K562 (cell line): ENCODE results near the gene GNRHR. TPM values are rescaled to one million over a fixed set of nuclear protein-coding genes. Genes with fewer than 3 reads are reported as not detected.

Experiments
- ATF7 ChIP-seq: fragments of 450-650 bp; IDR thresholded peaks from 2 replicates; pipeline ENCODE4 v1.7.1; 2014; ENCODE audit warnings: mild to moderate bottlenecking, moderate library complexity
- FOSL1 ChIP-seq: fragments of 200-800 bp; sonication (Bioruptor generic); conservative IDR thresholded peaks from 2 replicates; pipeline ENCODE4 v1.6.1; 2016; ENCODE audit warnings: missing genetic modification characterization, missing compliant biosample characterization
- GABPB1 ChIP-seq: sonication (generic); formaldehyde crosslinking; IDR thresholded peaks from 2 replicates; pipeline ENCODE4 v1.8.0; 2022; ENCODE audit warnings: mild to moderate bottlenecking, missing genetic modification reagents
- IFI16 ChIP-seq: fragments of 250-450 bp; sonication (Bioruptor Pico); IDR thresholded peaks from 2 replicates; pipeline ENCODE4 v2.1.2; 2022; ENCODE audit warnings: mild to moderate bottlenecking, inconsistent platforms
- KLF6 ChIP-seq: fragments of 250-450 bp; sonication (Bioruptor Pico); IDR thresholded peaks from 2 replicates; pipeline ENCODE4 v1.4.0; 2020; ENCODE audit warnings: mild to moderate bottlenecking, moderate library complexity, borderline replicate concordance
- MTF1 ChIP-seq: fragments of 250-450 bp; sonication (Bioruptor Pico); IDR thresholded peaks from 2 replicates; pipeline ENCODE4 v1.9.0; 2021; ENCODE audit warnings: moderate library complexity, mild to moderate bottlenecking, inconsistent platforms, borderline replicate concordance
- NCOA4 ChIP-seq: fragments of 450-650 bp; IDR thresholded peaks from 2 replicates; pipeline ENCODE4 v1.6.1; 2018; ENCODE audit warnings: mild to moderate bottlenecking; ENCODE audit not compliant: partially characterized antibody
- PHB2 ChIP-seq: fragments of 450-650 bp; IDR thresholded peaks from 2 replicates; pipeline ENCODE4 v1.6.1; 2017; ENCODE audit warnings: low read depth
- SMARCE1 ChIP-seq: fragments of 450-650 bp; IDR thresholded peaks from 2 replicates; pipeline ENCODE4 v1.7.1; 2016; ENCODE audit warnings: mild to moderate bottlenecking
- SNIP1 ChIP-seq: fragments of 450-650 bp; IDR thresholded peaks from 2 replicates; pipeline ENCODE4 v1.7.1; 2017; ENCODE audit warnings: low read depth, mild to moderate bottlenecking
- ZBED1 ChIP-seq: IDR thresholded peaks from 2 replicates; pipeline ENCODE4 v1.6.1; 2014
- ZNF274 ChIP-seq: IDR thresholded peaks from 2 replicates; pipeline ENCODE4 v1.6.1; 2011; ENCODE audit warnings: low read depth, mild to moderate bottlenecking, low read length, moderate library complexity, borderline replicate concordance
- ZNF551 ChIP-seq: fragments of 250-450 bp; sonication (Bioruptor Pico); IDR thresholded peaks from 2 replicates; pipeline ENCODE4 v1.5.0; 2021; ENCODE audit warnings: mild to moderate bottlenecking, moderate library complexity
- polyA plus RNA-seq, 8 experiments: library from polyadenylated mRNA; depleted of rRNA in 4 of 8; stranded (reverse) in 5 of 8; unstranded in 3 of 8; fragments of >200 nt; fragmentation: Nextera tagmentation in 2 of 8; fragmentation: Illumina TruSeq in 1 of 8; extraction: Ambion mirVana in 2 of 8; extraction: Trizol in 1 of 8; gene quantifications; 2 replicates each; pipeline versions ENCODE4 v1.2.1 to v1.2.3, GENCODE V29; 2011 to 2014; ENCODE audit warnings: inconsistent platforms in 1 of 8, missing spikeins in 1 of 8
- total RNA-seq, 7 experiments: library from RNA; depleted of rRNA in 6 of 7; stranded (reverse); fragments of >200 nt in 6 of 7; fragmentation: Illumina TruSeq in 2 of 7; extraction: Trizol in 2 of 7; gene quantifications; 2 replicates each; pipeline versions ENCODE4 v1.2.1 to v1.2.3, GENCODE V29; 2011 to 2021; ENCODE audit warnings: low replicate concordance in 1 of 7
- TF ChIP-seq, protein P1 (sequence below): fragments of 450-650 bp; IDR thresholded peaks from 2 replicates; pipeline ENCODE4 v1.6.1; 2017; ENCODE audit warnings: antibody characterized with exemption
- TF ChIP-seq, protein P2 (sequence below): fragments of 450-650 bp; formaldehyde crosslinking; IDR thresholded peaks from 2 replicates; pipeline ENCODE4 v1.4.0; 2022; ENCODE audit warnings: missing genetic modification characterization
- TF ChIP-seq, protein P3 (sequence below): sonication (generic); formaldehyde crosslinking; IDR thresholded peaks from 2 replicates; pipeline ENCODE4 v1.8.1; 2022; ENCODE audit warnings: missing genetic modification reagents
- TF ChIP-seq, protein P4 (sequence below): fragments of 450-650 bp; formaldehyde crosslinking; IDR thresholded peaks from 2 replicates; pipeline ENCODE4 v1.4.0; 2020; ENCODE audit warnings: mild to moderate bottlenecking
- TF ChIP-seq, protein P5 (sequence below), 2 experiments: fragments of 450-650 bp in 1 of 2; sonication (generic) in 1 of 2; formaldehyde crosslinking in 1 of 2; IDR thresholded peaks in 1 of 2; conservative IDR thresholded peaks in 1 of 2; 2 replicates each; pipeline versions ENCODE4 v1.6.1 to v1.8.1; 2016 to 2023; ENCODE audit warnings: mild to moderate bottlenecking in 2 of 2, moderate library complexity in 2 of 2, inconsistent platforms in 1 of 2, missing genetic modification reagents in 1 of 2

Gene GNRHR
- total and polyA plus RNA-seq, 9 of the 15 experiments (the other 6 are each of a cell fraction or from before 2014, with no cell fraction given) = 0.06 to 0.13 TPM; not detected in 7

DNA sequence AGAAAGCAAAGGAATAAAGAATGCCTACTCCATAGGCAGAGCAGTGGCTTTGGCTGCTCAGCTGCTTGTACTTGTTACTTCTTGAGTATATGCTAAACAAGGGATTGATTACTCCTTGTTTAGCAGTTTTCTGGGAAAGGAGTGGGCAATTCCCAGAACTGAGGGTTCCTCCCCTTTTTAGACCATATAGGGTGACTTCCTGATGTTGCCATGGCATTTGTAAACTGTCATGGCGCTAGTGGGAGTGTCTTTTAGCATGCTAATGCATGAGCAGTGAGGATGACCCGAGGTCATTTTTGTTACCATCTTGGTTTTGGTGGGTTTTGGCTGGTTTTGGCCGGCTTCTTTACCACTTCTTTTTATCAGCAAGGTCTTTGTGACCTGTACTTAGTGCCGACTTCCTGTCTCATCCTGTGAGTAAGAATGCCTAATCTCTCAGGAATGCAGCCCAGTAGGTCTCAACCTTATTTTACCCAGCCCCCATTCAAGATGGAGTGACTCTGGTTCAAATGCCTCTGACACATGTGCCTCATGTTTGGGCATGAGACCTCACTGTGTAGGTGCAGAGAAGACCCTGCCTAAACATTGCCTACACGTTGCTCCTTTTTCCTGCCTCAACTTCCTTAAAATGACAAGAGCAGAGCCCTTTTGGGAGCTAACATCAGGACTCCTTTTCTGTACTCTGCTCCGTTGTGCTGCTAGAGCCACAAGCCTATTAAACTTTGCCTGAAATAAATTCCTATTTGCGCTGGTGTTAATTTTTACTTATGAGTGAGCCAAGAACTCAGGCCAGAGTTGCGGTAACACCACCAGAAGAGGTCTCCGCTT lies 32.2 kb downstream of the GNRHR start (continued):
- TF ChIP-seq ZBED1 = no peak
- TF ChIP-seq, protein P1, sequence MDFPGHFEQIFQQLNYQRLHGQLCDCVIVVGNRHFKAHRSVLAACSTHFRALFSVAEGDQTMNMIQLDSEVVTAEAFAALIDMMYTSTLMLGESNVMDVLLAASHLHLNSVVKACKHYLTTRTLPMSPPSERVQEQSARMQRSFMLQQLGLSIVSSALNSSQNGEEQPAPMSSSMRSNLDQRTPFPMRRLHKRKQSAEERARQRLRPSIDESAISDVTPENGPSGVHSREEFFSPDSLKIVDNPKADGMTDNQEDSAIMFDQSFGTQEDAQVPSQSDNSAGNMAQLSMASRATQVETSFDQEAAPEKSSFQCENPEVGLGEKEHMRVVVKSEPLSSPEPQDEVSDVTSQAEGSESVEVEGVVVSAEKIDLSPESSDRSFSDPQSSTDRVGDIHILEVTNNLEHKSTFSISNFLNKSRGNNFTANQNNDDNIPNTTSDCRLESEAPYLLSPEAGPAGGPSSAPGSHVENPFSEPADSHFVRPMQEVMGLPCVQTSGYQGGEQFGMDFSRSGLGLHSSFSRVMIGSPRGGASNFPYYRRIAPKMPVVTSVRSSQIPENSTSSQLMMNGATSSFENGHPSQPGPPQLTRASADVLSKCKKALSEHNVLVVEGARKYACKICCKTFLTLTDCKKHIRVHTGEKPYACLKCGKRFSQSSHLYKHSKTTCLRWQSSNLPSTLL = no peak
- no peak for TF ChIP-seq NCOA4
- TF ChIP-seq MTF1 (CRISPR knock-in tag) = peak; percentile 100
- peak; percentile 100 for TF ChIP-seq KLF6 (CRISPR knock-in tag)
- peak; percentile 67 for TF ChIP-seq GABPB1
- peak; percentile 96 for TF ChIP-seq ZNF551
- peak; percentile 99 for TF ChIP-seq IFI16 (CRISPR knock-in tag)
- no peak for TF ChIP-seq PHB2
- peak; percentile 89; the same call in 1 of the 2 replicates for TF ChIP-seq ATF7
- TF ChIP-seq, protein P2, sequence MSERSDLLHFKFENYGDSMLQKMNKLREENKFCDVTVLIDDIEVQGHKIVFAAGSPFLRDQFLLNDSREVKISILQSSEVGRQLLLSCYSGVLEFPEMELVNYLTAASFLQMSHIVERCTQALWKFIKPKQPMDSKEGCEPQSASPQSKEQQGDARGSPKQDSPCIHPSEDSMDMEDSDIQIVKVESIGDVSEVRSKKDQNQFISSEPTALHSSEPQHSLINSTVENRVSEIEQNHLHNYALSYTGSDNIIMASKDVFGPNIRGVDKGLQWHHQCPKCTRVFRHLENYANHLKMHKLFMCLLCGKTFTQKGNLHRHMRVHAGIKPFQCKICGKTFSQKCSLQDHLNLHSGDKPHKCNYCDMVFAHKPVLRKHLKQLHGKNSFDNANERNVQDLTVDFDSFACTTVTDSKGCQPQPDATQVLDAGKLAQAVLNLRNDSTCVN = peak; percentile 100
- TF ChIP-seq SMARCE1 = peak; percentile 72; the same call in 1 of the 2 replicates
- TF ChIP-seq, protein P3, sequence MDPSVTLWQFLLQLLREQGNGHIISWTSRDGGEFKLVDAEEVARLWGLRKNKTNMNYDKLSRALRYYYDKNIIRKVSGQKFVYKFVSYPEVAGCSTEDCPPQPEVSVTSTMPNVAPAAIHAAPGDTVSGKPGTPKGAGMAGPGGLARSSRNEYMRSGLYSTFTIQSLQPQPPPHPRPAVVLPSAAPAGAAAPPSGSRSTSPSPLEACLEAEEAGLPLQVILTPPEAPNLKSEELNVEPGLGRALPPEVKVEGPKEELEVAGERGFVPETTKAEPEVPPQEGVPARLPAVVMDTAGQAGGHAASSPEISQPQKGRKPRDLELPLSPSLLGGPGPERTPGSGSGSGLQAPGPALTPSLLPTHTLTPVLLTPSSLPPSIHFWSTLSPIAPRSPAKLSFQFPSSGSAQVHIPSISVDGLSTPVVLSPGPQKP (CRISPR knock-in tag) = no peak
- TF ChIP-seq FOSL1 (tag) = peak; percentile 96
- TF ChIP-seq ZNF274 = no peak
- TF ChIP-seq, protein P4, sequence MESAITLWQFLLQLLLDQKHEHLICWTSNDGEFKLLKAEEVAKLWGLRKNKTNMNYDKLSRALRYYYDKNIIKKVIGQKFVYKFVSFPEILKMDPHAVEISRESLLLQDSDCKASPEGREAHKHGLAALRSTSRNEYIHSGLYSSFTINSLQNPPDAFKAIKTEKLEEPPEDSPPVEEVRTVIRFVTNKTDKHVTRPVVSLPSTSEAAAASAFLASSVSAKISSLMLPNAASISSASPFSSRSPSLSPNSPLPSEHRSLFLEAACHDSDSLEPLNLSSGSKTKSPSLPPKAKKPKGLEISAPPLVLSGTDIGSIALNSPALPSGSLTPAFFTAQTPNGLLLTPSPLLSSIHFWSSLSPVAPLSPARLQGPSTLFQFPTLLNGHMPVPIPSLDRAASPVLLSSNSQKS = peak; percentile 100
- TF ChIP-seq, protein P5, sequence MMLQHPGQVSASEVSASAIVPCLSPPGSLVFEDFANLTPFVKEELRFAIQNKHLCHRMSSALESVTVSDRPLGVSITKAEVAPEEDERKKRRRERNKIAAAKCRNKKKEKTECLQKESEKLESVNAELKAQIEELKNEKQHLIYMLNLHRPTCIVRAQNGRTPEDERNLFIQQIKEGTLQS (IDR thresholded peaks at IDR 0.05) = peak; percentile 85
- TF ChIP-seq, protein P5 (CRISPR knock-in tag; conservative IDR thresholded peaks at IDR 0.05) = peak; percentile 50; the same call in 1 of the 2 replicates
- no peak for TF ChIP-seq SNIP1
